ENCODE results near the gene RIPK4. TPM values are rescaled to one million over a fixed set of nuclear protein-coding genes. Genes with fewer than 3 reads are reported as not detected.

The RIPK4 gene
- total RNA-seq, 3 donors from 2014 or later = 5.1 to 14.8 (median 10.2) TPM

GRCh38 chr21:41760411-41760810 is 6.4 kb downstream of the RIPK4 start:
- no peaks in the 10 kb centered on the region for H3K4me1 ChIP-seq (ENCODE audit: low read depth)
- no peak overlapping the region for H3K4me3 ChIP-seq
- no peaks in the 10 kb centered on the region for H3K36me3 ChIP-seq (ENCODE audit: low read depth)
- ATAC-seq (no peak), DNase-seq (no peak)
- intact Hi-C loops (cut with DNase I, micrococcal nuclease) = loop anchor here in 1 of 2 donors (10.0 kb wide), 1 partner anchor 146 kb away; no protein-coding TSS in a partner anchor
- no peak for TF ChIP-seq CTCF (IDR thresholded peaks at IDR 0.05)
- no peaks in the 10 kb centered on the region for H3K9me3 ChIP-seq

GRCh38 chr21:41759926-41760325 is 6.9 kb downstream of the RIPK4 start:
- no peaks in the 10 kb centered on the region for H3K4me1 ChIP-seq (ENCODE audit: low read depth)
- ATAC-seq (no peak), DNase-seq (no peak)
- intact Hi-C loops (cut with DNase I, micrococcal nuclease) = loop anchor here in 1 of 2 donors (10.0 kb wide), 1 partner anchor 145 kb away; no protein-coding TSS in a partner anchor
- H3K36me3 ChIP-seq (ENCODE audit: low read depth) = no peaks in the 10 kb centered on the region
- H3K9me3 ChIP-seq = no peaks in the 10 kb centered on the region
- TF ChIP-seq CTCF (IDR thresholded peaks at IDR 0.05) = no peak
- H3K4me3 ChIP-seq = no peak overlapping the region

GRCh38 chr21:41759214-41759840 is 7.5 kb downstream of the RIPK4 start:
- TF ChIP-seq CTCF (IDR thresholded peaks at IDR 0.05) = no peak
- ATAC-seq = no peak
- H3K4me3 ChIP-seq = no peak overlapping the region
- H3K4me1 ChIP-seq (ENCODE audit: low read depth) = no peaks in the 10 kb centered on the region
- H3K9me3 ChIP-seq = no peaks in the 10 kb centered on the region
- H3K36me3 ChIP-seq (ENCODE audit: low read depth) = no peaks in the 10 kb centered on the region
- DNase-seq = no peak
- intact Hi-C loops (cut with DNase I, micrococcal nuclease) = no loop called here

DNA sequence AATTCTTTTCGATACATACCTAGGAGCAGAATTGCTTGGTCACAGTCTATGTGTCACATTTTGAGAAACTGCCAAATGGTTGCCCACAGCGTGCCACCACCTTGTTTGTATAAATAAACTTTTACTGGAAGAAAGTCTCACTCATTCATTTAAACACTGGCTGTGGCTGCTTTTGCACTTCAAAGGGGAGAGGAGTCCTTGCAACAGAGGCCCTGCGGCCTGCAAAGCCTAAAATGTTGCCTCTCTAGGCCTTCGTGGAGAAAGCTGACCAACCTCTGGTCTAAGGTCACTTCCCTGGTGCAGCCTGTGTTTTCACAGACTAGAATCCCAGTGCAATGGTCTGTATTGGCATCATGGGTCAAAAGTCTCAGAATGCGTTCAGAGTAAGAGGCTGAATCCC is 8.3 kb downstream of the RIPK4 start:
- H3K36me3 ChIP-seq (ENCODE audit: low read depth) = no peaks in the 10 kb centered on the region
- H3K9me3 ChIP-seq = no peaks in the 10 kb centered on the region
- H3K4me3 ChIP-seq = no peak overlapping the region
- H3K4me1 ChIP-seq (ENCODE audit: low read depth) = no peaks in the 10 kb centered on the region
- DNase-seq (no peak), ATAC-seq (no peak)
- intact Hi-C loops (cut with DNase I, micrococcal nuclease) = no loop called here
- TF ChIP-seq CTCF (IDR thresholded peaks at IDR 0.05) = no peak

- Histone ChIP-seq H3K36me3 (ENCODE audit: low read depth) (no peaks in the 10 kb centered on the region), H3K4me3 (no peak overlapping the region), H3K9me3 (no peaks in the 10 kb centered on the region), H3K4me1 (ENCODE audit: low read depth) (no peaks in the 10 kb centered on the region)
- TF ChIP-seq CTCF (IDR thresholded peaks at IDR 0.05) = no peak
- intact Hi-C loops (cut with DNase I, micrococcal nuclease) = no loop called here
- DNase-seq (no peak), ATAC-seq (no peak)
Observed at GRCh38 chr21:41755934-41756773, 10.7 kb downstream of the RIPK4 start.

Data from mucosa of descending colon (tissue), 3 donors.